Measurements from ENCODE around the gene SLC36A4. TPM values are rescaled to one million over a fixed set of nuclear protein-coding genes. Genes with fewer than 3 reads are reported as not detected.

Gene SLC36A4
- total RNA-seq, 1 donor from 2014 or later: 17.8 TPM

DNA sequence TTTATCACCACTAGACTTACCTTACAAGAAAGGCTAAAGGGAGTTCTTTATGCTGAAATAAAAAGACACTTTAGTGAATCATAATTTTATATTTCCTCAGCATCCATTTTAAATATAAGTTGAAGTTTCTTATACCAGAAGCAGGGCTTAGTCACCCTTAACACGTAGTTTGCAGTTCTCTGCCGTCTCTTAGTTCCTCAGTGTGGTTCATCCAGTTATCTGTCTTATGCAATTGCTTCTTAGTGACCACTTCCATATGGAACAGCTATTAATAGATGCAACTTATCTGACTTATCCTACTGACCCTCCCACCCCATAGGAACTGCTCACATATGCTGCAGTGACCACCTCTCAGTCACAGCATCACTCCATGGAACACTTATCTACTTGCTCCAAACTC, 11.7 kb upstream of the SLC36A4 start:
- Histone ChIP-seq H3K36me3 (no peaks in the 10 kb centered on the region), H3K4me1 (no peaks in the 10 kb centered on the region), H3K27ac (no peak overlapping the region), H3K9me3 (peaks cover 9% of the 10 kb centered on the region), H3K4me3 (no peak overlapping the region), H3K27me3 (ENCODE audit: low read depth) (no peaks in the 10 kb centered on the region)
- intact Hi-C loops (cut with DNase I): no loop called here
- TF ChIP-seq, protein P1, sequence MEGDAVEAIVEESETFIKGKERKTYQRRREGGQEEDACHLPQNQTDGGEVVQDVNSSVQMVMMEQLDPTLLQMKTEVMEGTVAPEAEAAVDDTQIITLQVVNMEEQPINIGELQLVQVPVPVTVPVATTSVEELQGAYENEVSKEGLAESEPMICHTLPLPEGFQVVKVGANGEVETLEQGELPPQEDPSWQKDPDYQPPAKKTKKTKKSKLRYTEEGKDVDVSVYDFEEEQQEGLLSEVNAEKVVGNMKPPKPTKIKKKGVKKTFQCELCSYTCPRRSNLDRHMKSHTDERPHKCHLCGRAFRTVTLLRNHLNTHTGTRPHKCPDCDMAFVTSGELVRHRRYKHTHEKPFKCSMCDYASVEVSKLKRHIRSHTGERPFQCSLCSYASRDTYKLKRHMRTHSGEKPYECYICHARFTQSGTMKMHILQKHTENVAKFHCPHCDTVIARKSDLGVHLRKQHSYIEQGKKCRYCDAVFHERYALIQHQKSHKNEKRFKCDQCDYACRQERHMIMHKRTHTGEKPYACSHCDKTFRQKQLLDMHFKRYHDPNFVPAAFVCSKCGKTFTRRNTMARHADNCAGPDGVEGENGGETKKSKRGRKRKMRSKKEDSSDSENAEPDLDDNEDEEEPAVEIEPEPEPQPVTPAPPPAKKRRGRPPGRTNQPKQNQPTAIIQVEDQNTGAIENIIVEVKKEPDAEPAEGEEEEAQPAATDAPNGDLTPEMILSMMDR (IDR thresholded peaks at IDR 0.05): no peak
- ATAC-seq: peak in 1 of 2 donors; percentile 42
- no peak for DNase-seq

DNA sequence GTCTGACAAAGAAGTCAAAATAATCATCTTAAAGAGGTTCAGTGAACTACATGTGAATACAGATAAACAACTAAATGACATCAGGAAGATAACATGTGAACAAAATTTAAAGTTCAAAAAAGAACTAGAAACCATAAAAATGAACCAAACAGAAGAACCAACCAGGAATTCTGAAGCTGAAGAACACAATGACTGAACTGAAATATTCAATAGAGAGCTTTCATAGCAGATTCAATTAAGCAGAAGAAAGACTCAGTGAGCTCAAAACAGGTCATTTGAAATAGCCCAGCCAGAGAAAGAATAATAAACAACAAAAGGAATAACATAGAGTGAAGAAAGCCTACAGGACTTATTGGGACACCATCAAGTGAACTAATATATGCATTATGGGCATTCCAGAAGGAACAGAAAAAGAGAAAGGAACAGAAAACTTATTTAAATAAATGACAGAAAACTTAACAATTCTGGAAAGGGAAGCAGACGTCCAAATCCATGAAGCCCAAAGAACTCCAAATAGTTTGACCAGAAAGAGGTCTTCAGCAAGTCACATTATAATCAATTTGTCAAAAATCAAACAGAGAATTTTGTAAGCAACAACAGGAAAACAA, 11.0 kb upstream of the SLC36A4 start:
- intact Hi-C loops (cut with DNase I): no loop called here
- no peak for DNase-seq
- H3K4me3 ChIP-seq: no peak overlapping the region
- TF ChIP-seq, protein P1 (IDR thresholded peaks at IDR 0.05): no peak
- H3K27me3 ChIP-seq (ENCODE audit: low read depth): no peaks in the 10 kb centered on the region
- no peak for ATAC-seq
- H3K27ac ChIP-seq: no peak overlapping the region
- peaks cover 9% of the 10 kb centered on the region for H3K9me3 ChIP-seq
- no peaks in the 10 kb centered on the region for H3K36me3 ChIP-seq
- H3K4me1 ChIP-seq: no peaks in the 10 kb centered on the region

DNA sequence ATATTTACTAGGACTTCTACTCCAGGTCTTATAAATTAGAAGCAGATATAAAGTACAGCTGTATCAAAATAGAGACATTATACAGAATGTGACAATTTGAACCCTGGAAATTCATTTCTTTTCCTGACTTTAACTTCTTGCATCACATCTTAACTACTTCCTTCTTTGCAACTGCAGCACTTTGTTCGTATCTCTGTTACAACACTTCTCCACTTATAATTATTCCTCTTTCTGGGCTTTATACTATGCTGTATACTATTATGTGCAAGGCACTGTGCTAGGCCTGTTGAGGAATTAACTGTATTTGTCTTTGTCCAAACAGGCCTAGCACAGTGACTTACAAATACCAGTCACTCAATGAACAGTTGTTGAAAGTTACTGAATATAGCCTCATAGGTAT, 1.8 kb upstream of the SLC36A4 start:
- TF ChIP-seq, protein P1 (IDR thresholded peaks at IDR 0.05): no peak
- Histone ChIP-seq H3K27me3 (ENCODE audit: low read depth) (no peaks in the 10 kb centered on the region), H3K4me1 (peaks cover 5% of the 10 kb centered on the region), H3K9me3 (no peaks in the 10 kb centered on the region), H3K27ac (no peak overlapping the region), H3K36me3 (no peaks in the 10 kb centered on the region), H3K4me3 (no peak overlapping the region)
- intact Hi-C loops (cut with DNase I): no loop called here
- ATAC-seq (no peak), DNase-seq (no peak)

DNA sequence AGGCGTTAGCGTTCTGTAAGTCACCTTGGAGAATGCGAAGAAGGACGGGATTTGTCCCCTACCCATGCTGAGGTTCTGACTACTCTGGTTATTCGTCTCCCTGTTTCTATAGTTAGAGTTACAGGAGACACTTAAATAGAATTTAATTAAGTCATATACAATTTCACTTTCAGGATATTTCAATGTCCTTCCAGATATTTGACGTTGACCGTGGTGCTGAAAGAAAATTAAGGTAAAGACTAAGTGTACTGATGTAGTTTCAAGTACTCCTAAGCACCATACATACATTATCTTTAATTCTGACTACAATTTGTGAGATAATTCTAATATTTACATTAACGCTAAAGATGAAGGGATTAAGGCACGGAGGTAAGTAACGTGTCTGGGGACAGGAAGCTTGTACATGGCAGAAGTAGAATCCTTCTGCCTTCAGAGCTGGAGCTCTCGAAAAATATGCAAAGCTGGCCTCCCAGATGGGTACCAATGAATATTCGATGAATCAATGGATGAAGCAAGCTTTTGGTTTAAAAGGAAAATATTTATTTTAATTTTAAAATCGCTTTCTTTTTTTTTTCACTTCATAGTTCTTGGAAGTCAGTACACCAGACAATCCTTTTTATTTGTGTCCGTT, 539 bp upstream of the SLC36A4 start:
- Histone ChIP-seq H3K4me1 (peaks cover 5% of the 10 kb centered on the region), H3K9me3 (no peaks in the 10 kb centered on the region), H3K4me3 (peak overlapping the region; percentile 78), H3K27ac (peak overlapping the region; percentile 99), H3K27me3 (ENCODE audit: low read depth) (no peaks in the 10 kb centered on the region), H3K36me3 (no peaks in the 10 kb centered on the region)
- intact Hi-C loops (cut with DNase I): no loop called here
- ATAC-seq (no peak), DNase-seq (no peak)
- TF ChIP-seq, protein P1 (IDR thresholded peaks at IDR 0.05): no peak

DNA sequence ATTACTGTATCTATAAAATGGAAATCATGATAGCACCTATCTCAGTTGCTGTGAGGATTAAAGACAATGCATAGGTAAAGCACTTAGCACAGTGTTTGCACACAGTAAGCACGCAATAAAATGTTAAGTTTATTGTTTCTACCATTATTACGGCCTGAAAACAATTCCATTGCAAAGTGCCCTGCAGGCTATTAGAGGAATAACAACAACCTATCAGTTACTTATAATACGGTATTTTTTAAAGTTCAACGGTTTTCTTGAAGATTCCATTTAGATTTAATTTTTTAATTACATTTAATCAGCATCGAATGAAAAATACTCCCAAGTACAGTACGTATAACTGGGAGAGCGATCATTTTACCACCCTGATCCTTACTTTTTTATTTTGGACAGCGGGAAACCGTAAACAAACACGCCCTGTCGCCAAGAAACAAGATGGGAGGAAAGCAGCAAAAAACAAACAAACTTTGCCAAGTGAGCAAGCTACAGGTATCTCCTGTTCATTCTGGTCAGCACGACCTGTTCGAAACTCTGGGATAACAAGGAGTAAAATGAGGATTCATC, 893 bp downstream of the SLC36A4 start:
- peak overlapping the region; percentile 99 for H3K27ac ChIP-seq
- TF ChIP-seq, protein P1 (IDR thresholded peaks at IDR 0.05): peak; percentile 39

More for the DNA sequence above, 893 bp downstream of the SLC36A4 start:
- no peak for ATAC-seq
- Histone ChIP-seq H3K4me1 (peaks cover 5% of the 10 kb centered on the region), H3K9me3 (no peaks in the 10 kb centered on the region), H3K36me3 (no peaks in the 10 kb centered on the region), H3K4me3 (peak overlapping the region; percentile 78), H3K27me3 (ENCODE audit: low read depth) (no peaks in the 10 kb centered on the region)
- no peak for DNase-seq
- intact Hi-C loops (cut with DNase I): no loop called here
